Caki2 (cell line): Measurements from ENCODE around the gene TRIO. TPM values are rescaled to one million over a fixed set of nuclear protein-coding genes. Genes with fewer than 3 reads are reported as not detected.

Experiments
- DNase-seq: peaks from one replicate; pipeline ENCODE4 v3.0.0-alpha.2; 2015; ENCODE audit warnings: low read depth
- in situ Hi-C: cut with HindIII; loops from 2 replicates; pipeline ENCODE4 v1.10.0; 2016; ENCODE audit warnings: low sequenced_read_pairs, low pct_unique_long_range_greater_than_20kb, mixed read lengths
- total RNA-seq: library from RNA; depleted of rRNA; stranded (reverse); fragments of >200 nt; shearing (Covaris generic); gene quantifications from 2 replicates; pipeline ENCODE4 v1.2.3, GENCODE V29; 2014; ENCODE audit warnings: low replicate concordance

TRIO gene
- total RNA-seq, 1 experiment from 2014 or later, result 52.3 TPM

GRCh38 chr5:14175381-14175780 is 32.2 kb downstream of the TRIO start:
- DNase-seq, result no peak
- in situ Hi-C loops, result no loop called here

- no peak for DNase-seq
- in situ Hi-C loops, result no loop called here
Observed at GRCh38 chr5:14176888-14177287, 33.7 kb downstream of the TRIO start.

- no peak for DNase-seq
- in situ Hi-C loops, result no loop called here
Observed at GRCh38 chr5:14177634-14178033, 34.5 kb downstream of the TRIO start.

- DNase-seq, result no peak
- in situ Hi-C loops, result no loop called here
Observed at GRCh38 chr5:14178091-14178490, 34.9 kb downstream of the TRIO start.

GRCh38 chr5:14178671-14179211 is 35.6 kb downstream of the TRIO start:
- DNase-seq, result no peak
- in situ Hi-C loops, result no loop called here

- in situ Hi-C loops, result no loop called here
- DNase-seq, result no peak
Observed at GRCh38 chr5:14179446-14179845, 36.3 kb downstream of the TRIO start.

GRCh38 chr5:14180437-14180836 is 37.3 kb downstream of the TRIO start:
- in situ Hi-C loops, result no loop called here
- DNase-seq, result no peak

- DNase-seq, result no peak
- in situ Hi-C loops, result no loop called here
Observed at GRCh38 chr5:14181299-14181968, 38.3 kb downstream of the TRIO start.

- no peak for DNase-seq
- in situ Hi-C loops, result no loop called here
Observed at GRCh38 chr5:14182761-14183160, 39.6 kb downstream of the TRIO start.

GRCh38 chr5:14183187-14183939 is 40.2 kb downstream of the TRIO start:
- DNase-seq, result no peak
- in situ Hi-C loops, result no loop called here

- no peak for DNase-seq
- in situ Hi-C loops, result no loop called here
Observed at GRCh38 chr5:14184082-14184481, 40.9 kb downstream of the TRIO start.

GRCh38 chr5:14184725-14185124 is 41.6 kb downstream of the TRIO start:
- in situ Hi-C loops, result no loop called here
- DNase-seq, result no peak

- in situ Hi-C loops, result no loop called here
- peak; percentile 67 for DNase-seq
Observed at GRCh38 chr5:14185326-14186058, 42.4 kb downstream of the TRIO start.

GRCh38 chr5:14186059-14186830 is 43.1 kb downstream of the TRIO start:
- no peak for DNase-seq
- in situ Hi-C loops, result no loop called here

- no peak for DNase-seq
- in situ Hi-C loops, result no loop called here
Observed at GRCh38 chr5:14187157-14187556, 44.0 kb downstream of the TRIO start.

- no peak for DNase-seq
- in situ Hi-C loops, result no loop called here
Observed at GRCh38 chr5:14187660-14188059, 44.5 kb downstream of the TRIO start.

GRCh38 chr5:14188778-14189177 is 45.6 kb downstream of the TRIO start:
- in situ Hi-C loops, result no loop called here
- no peak for DNase-seq

GRCh38 chr5:14189680-14190079 is 46.5 kb downstream of the TRIO start:
- no peak for DNase-seq
- in situ Hi-C loops, result no loop called here
